ENCODE measurements around the gene MTA3.

DNA sequence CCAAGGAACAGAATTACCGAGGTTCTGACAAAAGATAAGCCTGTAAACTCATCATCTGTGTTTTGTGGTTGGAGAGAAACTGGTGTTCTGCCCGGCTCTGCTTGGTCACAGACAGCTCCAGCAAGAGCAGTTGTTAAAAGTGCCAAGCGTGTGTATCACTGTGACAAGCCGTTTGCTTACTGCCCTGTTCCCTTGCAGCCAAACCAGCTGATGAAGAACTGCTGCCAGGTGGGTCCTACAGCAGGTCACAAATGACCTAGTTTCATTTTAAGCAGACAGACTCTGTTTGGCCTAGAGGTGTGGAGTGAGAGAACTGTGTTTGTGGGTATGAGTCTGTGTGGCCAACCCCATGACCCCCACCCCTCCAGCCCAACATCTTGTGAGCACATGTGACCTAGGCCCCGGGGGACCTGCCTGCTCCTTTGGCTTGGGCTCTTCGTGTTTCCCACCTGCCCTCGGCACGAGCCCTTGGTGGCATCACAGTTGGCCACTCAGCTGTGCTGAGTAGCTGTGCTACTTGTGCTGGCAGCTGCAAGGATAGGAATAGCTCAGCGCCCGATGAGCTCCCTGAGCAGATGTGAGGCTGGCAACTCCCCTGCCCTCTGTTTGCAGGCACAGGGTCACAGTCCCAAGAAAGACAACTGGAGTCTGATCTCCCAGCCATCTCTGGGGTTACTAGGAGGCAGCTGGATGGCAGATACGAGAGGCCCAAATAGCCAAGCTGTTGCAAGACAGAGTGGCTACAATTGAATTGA is 185.8 kb downstream of the MTA3 start:
- TF ChIP-seq, protein P1, sequence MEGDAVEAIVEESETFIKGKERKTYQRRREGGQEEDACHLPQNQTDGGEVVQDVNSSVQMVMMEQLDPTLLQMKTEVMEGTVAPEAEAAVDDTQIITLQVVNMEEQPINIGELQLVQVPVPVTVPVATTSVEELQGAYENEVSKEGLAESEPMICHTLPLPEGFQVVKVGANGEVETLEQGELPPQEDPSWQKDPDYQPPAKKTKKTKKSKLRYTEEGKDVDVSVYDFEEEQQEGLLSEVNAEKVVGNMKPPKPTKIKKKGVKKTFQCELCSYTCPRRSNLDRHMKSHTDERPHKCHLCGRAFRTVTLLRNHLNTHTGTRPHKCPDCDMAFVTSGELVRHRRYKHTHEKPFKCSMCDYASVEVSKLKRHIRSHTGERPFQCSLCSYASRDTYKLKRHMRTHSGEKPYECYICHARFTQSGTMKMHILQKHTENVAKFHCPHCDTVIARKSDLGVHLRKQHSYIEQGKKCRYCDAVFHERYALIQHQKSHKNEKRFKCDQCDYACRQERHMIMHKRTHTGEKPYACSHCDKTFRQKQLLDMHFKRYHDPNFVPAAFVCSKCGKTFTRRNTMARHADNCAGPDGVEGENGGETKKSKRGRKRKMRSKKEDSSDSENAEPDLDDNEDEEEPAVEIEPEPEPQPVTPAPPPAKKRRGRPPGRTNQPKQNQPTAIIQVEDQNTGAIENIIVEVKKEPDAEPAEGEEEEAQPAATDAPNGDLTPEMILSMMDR (IDR thresholded peaks at IDR 0.05) = no peak
- TF ChIP-seq EZH2 (IDR thresholded peaks at IDR 0.05; ENCODE audit: borderline replicate concordance, insufficient read depth, low read depth, low read length, poor library complexity, severe bottlenecking) = no peak

Measured in B cell (primary cell).